Urothelium cell line (cell line): ENCODE results near the gene ZNF354C.

Experiments used
- DNase-seq: peaks from one replicate; pipeline ENCODE4 v3.0.0; 2011; ENCODE audit warnings: low spot score, mixed read lengths
- FAIRE-seq: peaks from 2 replicates; lab custom pipeline; 2011; peaks lifted over from hg19 to GRCh38; lab: Jason Lieb, UNC

The ZNF354C gene

GRCh38 chr5:179113143-179113530 is 53.0 kb downstream of the ZNF354C start:
- DNase-seq (no peak), FAIRE-seq (no peak)

GRCh38 chr5:179113945-179114641 is 53.9 kb downstream of the ZNF354C start:
- DNase-seq = no peak
- no peak for FAIRE-seq

GRCh38 chr5:179114756-179115155 is 54.6 kb downstream of the ZNF354C start:
- DNase-seq (no peak), FAIRE-seq (no peak)

GRCh38 chr5:179115307-179115706 is 55.1 kb downstream of the ZNF354C start:
- DNase-seq (no peak), FAIRE-seq (no peak)

- DNase-seq = no peak
- FAIRE-seq = no peak
These were observed 55.8 kb downstream of the ZNF354C start for GRCh38 chr5:179115845-179116524.

- DNase-seq (no peak), FAIRE-seq (no peak)
These were observed 58.2 kb downstream of the ZNF354C start for GRCh38 chr5:179118338-179118737.

GRCh38 chr5:179118756-179119414 is 58.7 kb downstream of the ZNF354C start:
- DNase-seq = no peak
- FAIRE-seq = no peak

GRCh38 chr5:179119415-179120170 is 59.4 kb downstream of the ZNF354C start:
- no peak for DNase-seq
- no peak for FAIRE-seq

GRCh38 chr5:179120421-179120861 is 60.3 kb downstream of the ZNF354C start:
- no peak for FAIRE-seq
- no peak for DNase-seq

GRCh38 chr5:179120951-179121666 is 60.9 kb downstream of the ZNF354C start:
- FAIRE-seq (no peak), DNase-seq (no peak)

GRCh38 chr5:179121667-179122111 is 61.5 kb downstream of the ZNF354C start:
- no peak for FAIRE-seq
- DNase-seq = no peak

- DNase-seq (no peak), FAIRE-seq (no peak)
These were observed 62.4 kb downstream of the ZNF354C start for GRCh38 chr5:179122411-179123108.

- DNase-seq (no peak), FAIRE-seq (no peak)
These were observed 62.9 kb downstream of the ZNF354C start for GRCh38 chr5:179123109-179123426.

GRCh38 chr5:179123491-179124272 is 63.5 kb downstream of the ZNF354C start:
- FAIRE-seq (no peak), DNase-seq (no peak)

GRCh38 chr5:179124273-179124852 is 64.2 kb downstream of the ZNF354C start:
- FAIRE-seq (no peak), DNase-seq (no peak)

- FAIRE-seq (no peak), DNase-seq (no peak)
These were observed 64.9 kb downstream of the ZNF354C start for GRCh38 chr5:179124853-179125788.

GRCh38 chr5:179125789-179126505 is 65.8 kb downstream of the ZNF354C start:
- DNase-seq (no peak), FAIRE-seq (no peak)
